Astrocyte (in vitro differentiated cells and primary cell): Measurements from ENCODE around the gene EVL.

Experiments
- EZH2 ChIP-seq: IDR thresholded peaks from 2 replicates; pipeline ENCODE4 v1.6.1; 2012; ENCODE audit warnings: mild to moderate bottlenecking, low read length, inconsistent platforms; ENCODE audit not compliant: insufficient read depth
- TF ChIP-seq, protein P1 (sequence below): IDR thresholded peaks from 2 replicates; pipeline ENCODE4 v1.5.1; 2011; ENCODE audit warnings: low read depth, mild to moderate bottlenecking, inconsistent platforms, low read length, moderate library complexity; ENCODE audit not compliant: insufficient read depth

DNA sequence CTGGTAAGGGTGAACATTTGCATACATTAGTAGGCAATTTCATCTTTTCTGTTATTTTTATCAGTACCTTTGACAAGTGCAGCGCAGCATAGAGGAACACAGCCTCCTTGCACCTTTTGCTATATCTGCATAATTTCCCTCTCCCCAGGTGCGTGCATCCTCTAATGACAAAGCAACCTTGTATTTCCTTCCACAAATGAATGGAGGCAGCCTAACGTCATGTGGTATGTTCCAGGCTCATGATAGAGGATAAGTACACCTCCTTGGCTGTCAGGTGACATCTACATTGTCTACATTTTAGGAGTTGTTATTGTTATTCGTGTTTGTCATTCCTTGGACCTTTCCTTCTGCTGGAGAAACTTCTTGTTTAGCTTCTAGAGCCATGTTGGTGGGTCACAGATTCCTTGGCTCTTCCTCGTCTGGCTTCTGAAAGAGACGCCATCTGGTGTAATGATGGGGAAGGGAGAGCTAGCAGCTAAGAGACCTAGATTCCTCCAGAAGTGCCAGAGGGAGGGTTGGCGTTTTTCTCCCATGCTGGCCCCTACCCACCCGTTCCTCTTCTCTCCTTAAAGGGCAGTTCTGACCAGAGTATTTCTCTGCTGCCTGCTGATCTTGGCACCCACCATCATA is 37.0 kb downstream of the EVL start:
- TF ChIP-seq, protein P1, sequence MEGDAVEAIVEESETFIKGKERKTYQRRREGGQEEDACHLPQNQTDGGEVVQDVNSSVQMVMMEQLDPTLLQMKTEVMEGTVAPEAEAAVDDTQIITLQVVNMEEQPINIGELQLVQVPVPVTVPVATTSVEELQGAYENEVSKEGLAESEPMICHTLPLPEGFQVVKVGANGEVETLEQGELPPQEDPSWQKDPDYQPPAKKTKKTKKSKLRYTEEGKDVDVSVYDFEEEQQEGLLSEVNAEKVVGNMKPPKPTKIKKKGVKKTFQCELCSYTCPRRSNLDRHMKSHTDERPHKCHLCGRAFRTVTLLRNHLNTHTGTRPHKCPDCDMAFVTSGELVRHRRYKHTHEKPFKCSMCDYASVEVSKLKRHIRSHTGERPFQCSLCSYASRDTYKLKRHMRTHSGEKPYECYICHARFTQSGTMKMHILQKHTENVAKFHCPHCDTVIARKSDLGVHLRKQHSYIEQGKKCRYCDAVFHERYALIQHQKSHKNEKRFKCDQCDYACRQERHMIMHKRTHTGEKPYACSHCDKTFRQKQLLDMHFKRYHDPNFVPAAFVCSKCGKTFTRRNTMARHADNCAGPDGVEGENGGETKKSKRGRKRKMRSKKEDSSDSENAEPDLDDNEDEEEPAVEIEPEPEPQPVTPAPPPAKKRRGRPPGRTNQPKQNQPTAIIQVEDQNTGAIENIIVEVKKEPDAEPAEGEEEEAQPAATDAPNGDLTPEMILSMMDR, result no peak
- TF ChIP-seq EZH2, result no peak
